Glomerular endothelial cell (primary cell): ENCODE data around the gene ACKR3. TPM values are rescaled to one million over a fixed set of nuclear protein-coding genes. Genes with fewer than 3 reads are reported as not detected.

ENCODE experiments used
- DNase-seq: peaks from one replicate; pipeline ENCODE4 v3.0.0-alpha.2; 2011; ENCODE audit warnings: low read depth, low spot score; ENCODE audit errors: extremely low read depth
- total RNA-seq: library from RNA; depleted of rRNA; stranded (reverse); fragments of >200 nt; gene quantifications from 2 replicates; pipeline ENCODE4 v1.2.3, GENCODE V29; 2015

ACKR3 gene
- total RNA-seq, 1 donor from 2014 or later, result 36.8 TPM

DNA sequence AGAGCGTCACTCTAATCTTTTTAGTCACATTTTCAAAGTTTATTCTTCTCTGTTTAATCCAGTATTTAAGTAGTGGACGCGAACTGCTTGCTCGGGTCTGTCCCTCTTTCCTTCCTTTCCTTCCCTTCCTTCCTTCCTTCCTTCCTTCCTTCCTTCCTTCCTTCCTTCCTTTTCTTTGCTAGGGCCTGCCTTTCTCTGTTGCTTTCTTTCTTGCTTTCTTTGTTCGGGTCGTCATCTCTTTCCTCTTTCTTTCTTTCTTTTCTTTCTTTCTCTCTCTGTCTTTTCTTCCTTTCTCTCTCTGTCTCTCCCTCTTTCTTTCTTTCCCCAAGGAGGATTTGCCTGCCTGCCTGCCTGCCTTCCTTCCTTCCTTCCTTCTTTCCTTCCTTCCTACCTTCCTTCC, 3.0 kb upstream of the ACKR3 start:
- DNase-seq, result no peak

- no peak for DNase-seq
These were observed 1.3 kb upstream of the ACKR3 start for GRCh38 chr2:236568068-236568921.

GRCh38 chr2:236568922-236569572, 578 bp upstream of the ACKR3 start:
- no peak for DNase-seq

GRCh38 chr2:236570081-236570868, 650 bp downstream of the ACKR3 start:
- no peak for DNase-seq

DNA sequence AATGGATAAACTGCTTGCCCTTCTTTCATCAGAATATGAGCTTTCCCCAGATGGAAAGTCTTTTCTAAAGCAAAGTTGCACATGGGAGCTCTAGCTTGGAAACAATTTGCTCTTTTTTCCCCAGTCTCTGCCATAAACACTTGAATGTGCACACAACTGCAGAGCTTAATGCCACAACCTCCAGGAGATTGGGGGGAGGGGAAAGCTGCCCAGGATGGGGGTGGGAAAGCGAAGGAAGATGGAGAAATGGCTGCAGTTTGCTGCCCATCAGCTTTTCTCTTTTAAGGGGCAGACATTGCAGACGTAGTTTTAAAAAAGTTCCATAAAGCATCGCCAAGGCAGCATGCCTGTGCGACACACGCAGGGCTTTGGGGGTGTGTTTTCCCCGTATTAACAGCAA, 1.5 kb downstream of the ACKR3 start:
- no peak for DNase-seq

DNA sequence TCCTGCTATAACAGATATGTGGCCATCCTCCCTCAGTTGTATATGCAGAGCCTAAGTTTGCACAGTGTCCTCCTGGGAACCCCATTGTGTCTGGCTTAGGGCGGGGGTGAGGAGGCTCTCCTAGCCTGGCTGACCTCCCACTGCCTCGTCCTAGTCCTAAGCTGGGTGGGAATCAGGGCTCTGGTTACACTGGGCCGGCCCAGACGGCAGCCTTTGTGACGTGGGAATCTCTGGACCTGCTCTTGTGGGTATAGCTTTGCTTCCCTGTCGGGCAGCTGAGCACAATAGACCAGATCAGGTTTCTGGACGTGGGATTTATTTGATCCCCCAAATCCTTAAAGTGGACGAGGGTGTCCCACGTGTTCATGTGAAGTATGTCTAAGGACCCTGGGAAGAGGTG, 2.9 kb downstream of the ACKR3 start:
- DNase-seq, result no peak

DNA sequence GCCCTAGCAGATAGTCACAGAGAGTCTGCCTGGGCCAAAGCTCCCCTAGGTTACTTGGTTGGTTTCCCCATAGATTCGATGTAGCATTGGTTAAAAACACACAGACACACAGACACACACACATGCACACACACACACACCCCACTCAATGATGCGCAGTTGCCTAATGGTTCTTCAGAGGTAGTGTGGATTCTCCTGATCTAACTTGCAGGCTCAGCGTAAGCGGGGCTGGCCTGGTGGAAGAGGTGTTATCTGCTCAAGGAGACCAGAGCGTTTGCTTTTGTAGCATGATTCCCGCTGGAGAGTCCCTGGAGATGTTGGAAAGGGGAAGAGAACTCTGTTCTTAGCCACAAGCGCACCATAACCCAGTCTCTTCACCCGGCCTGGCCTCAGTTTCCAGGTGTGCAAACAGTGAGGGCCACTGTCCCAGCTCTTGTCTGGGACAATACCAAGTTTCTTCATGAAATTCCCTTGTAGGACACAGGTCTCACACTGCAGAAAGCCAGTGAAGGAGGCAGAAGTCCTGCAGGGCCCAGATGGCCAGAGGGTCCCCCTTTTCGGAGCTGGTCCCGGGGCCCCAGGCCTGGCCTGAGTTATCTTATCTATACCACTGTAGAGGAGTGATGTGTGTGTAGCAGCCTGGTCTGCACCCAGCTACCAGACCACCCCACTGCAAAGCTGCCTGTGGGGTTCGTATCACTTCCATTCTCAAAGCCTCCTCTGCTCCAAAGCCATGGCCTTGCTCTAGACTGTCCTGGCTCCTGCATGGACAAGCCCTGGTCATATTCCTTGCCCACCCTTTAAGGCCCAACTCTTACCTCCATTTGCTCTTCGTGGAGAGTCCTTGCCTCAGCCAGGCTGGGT, 3.7 kb downstream of the ACKR3 start:
- no peak for DNase-seq

DNA sequence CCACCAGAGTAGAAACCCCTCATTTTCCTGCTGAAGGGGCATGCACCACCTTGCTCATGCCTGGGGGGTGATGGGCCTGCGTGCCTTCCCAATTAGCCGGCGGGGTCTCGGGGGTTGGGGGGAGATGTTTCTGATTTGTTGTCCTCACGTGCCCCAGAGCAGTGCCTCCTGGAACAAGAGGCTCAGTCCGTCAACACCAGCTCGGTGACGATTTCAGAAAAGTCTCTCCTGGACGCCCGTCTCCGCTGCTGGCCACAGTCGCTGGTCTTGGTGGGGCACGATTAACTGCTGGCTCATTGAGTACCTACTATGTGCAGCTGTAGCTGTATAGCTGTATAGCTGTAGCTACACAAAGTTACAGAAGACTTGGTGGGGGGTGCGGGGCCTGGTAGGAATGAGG, 4.4 kb downstream of the ACKR3 start:
- DNase-seq, result no peak

DNA sequence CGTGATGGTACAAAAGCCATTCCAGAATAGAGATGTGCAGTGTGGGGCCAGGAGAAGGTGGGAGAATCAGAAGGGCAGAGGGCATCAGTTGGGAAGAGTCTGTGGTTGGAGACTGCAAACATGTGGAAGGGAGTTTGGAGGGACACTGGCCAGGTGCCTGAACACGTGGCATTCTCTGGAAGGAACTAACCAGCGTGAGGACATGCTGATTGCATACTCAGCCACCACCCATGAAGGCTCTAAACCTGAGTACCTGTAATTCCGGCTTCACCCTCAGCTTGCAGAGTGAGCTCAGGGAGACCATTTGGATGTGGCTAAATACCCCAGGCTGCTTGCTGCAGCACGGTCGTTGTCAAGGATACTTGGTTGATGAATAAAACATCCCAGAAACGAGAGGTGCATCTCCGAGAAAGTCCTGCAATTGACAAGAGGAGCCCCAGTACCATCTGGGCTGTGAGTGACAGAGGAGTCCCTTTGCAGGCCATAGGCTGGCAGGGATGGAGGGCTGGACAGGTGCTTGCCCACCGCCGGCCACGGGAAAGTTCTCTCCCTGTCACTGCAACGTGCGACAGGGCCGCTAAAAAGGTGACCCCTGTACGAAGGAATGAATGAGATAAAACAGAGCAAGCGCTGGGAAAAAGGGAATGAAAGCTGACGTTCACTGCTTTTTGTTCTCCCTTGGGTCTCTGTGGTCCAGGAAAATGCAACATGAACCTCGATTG, 5.0 kb downstream of the ACKR3 start:
- DNase-seq, result no peak

GRCh38 chr2:236575510-236575909, 5.9 kb downstream of the ACKR3 start:
- no peak for DNase-seq

- no peak for DNase-seq
These were observed 6.5 kb downstream of the ACKR3 start for GRCh38 chr2:236576087-236576486.

GRCh38 chr2:236576953-236577352, 7.3 kb downstream of the ACKR3 start:
- DNase-seq, result no peak

GRCh38 chr2:236577481-236578410, 8.1 kb downstream of the ACKR3 start:
- no peak for DNase-seq

- DNase-seq, result no peak
These were observed 8.8 kb downstream of the ACKR3 start for GRCh38 chr2:236578411-236578846.

GRCh38 chr2:236579048-236579745, 9.6 kb downstream of the ACKR3 start:
- no peak for DNase-seq

- no peak for DNase-seq
These were observed 10.2 kb downstream of the ACKR3 start for GRCh38 chr2:236579746-236580315.

GRCh38 chr2:236580746-236581355, 11.2 kb downstream of the ACKR3 start:
- no peak for DNase-seq
